ENCODE results near the gene SCAMP4. TPM values are rescaled to one million over a fixed set of nuclear protein-coding genes. Genes with fewer than 3 reads are reported as not detected.

SCAMP4 gene
- total and polyA plus RNA-seq, 9 of the 15 experiments (the other 6 are each of a cell fraction or from before 2014, with no cell fraction given), result 0.81 to 45.9 (median 12.8) TPM

DNA sequence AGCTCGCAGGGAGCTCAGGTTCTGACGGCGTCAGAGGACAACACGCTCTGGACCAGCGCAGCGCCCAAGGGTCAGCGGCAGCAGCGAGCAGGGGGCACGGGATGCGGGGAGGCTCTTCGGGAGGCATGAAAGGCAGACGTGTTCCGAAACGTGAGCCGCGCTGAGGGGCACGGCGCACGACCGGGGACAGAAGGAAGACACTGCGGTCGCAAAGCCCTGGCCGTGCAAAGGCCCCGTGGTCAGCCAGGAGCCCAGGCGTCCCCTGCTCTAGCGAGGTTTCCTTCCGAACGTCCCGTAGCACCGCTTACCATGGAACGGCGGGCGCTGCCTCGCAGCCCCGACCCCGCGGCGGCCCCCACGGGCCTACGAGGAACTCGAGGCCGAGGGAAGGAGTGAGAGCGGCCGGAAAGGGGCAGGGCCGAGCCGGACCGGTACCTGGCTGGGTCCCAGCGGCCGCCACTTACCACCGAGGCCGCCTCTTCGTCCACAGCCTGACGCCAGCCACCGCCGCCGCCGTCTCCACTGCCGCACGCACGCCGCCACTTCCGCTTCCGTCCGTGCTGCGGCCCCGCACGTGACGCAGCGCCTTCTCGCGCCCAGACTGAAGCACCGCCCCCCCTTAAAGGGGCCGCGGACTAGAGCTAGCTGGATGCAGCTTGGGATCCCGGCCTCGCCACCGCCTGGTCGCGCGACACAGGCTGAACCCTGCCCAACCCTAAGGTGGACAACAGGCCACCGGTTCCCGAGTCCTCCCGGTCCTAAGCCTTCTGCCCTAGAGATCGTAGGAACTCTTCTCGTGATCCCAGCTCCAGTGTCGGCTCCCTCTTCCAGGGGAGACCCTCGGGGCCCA, 29.3 kb upstream of the SCAMP4 start (continued):
- TF ChIP-seq, protein P1, sequence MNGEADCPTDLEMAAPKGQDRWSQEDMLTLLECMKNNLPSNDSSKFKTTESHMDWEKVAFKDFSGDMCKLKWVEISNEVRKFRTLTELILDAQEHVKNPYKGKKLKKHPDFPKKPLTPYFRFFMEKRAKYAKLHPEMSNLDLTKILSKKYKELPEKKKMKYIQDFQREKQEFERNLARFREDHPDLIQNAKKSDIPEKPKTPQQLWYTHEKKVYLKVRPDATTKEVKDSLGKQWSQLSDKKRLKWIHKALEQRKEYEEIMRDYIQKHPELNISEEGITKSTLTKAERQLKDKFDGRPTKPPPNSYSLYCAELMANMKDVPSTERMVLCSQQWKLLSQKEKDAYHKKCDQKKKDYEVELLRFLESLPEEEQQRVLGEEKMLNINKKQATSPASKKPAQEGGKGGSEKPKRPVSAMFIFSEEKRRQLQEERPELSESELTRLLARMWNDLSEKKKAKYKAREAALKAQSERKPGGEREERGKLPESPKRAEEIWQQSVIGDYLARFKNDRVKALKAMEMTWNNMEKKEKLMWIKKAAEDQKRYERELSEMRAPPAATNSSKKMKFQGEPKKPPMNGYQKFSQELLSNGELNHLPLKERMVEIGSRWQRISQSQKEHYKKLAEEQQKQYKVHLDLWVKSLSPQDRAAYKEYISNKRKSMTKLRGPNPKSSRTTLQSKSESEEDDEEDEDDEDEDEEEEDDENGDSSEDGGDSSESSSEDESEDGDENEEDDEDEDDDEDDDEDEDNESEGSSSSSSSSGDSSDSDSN (IDR thresholded peaks at IDR 0.05; ENCODE audit: borderline replicate concordance in 1 of 2, low read depth in 2 of 2, low read length in 2 of 2), result peak in 1 of 2 experiments; percentile 50; a peak in 1 of 4 replicates
- TF ChIP-seq ZNF584 (CRISPR knock-in tag; IDR thresholded peaks at IDR 0.05; ENCODE audit: low read depth) (no peak), ZNF75A (CRISPR knock-in tag; IDR thresholded peaks at IDR 0.05) (no peak), TARDBP (IDR thresholded peaks at IDR 0.05) (no peak), GABPB1 (CRISPR knock-in tag; IDR thresholded peaks at IDR 0.05) (peak; percentile 96), MEF2A (IDR thresholded peaks at IDR 0.05; ENCODE audit: control insufficient read depth, low read depth, low read length) (no peak), NUFIP1 (IDR thresholded peaks at IDR 0.05; ENCODE audit: partially characterized antibody) (no peak), ZNF384 (IDR thresholded peaks at IDR 0.05; ENCODE audit: low read depth, low read length) (no peak), ZNF551 (CRISPR knock-in tag; IDR thresholded peaks at IDR 0.05) (no peak), ZNF24 (IDR thresholded peaks at IDR 0.05) (no peak), ZNF217 (CRISPR knock-in tag; IDR thresholded peaks at IDR 0.05) (no peak), MCM3 (IDR thresholded peaks at IDR 0.05) (no peak), ZNF184 (CRISPR knock-in tag; IDR thresholded peaks at IDR 0.05) (no peak), TAF9B (IDR thresholded peaks at IDR 0.05; ENCODE audit: partially characterized antibody) (no peak), PHF21A (IDR thresholded peaks at IDR 0.05; ENCODE audit: borderline replicate concordance, low read depth) (no peak)
- TF ChIP-seq, protein P2, sequence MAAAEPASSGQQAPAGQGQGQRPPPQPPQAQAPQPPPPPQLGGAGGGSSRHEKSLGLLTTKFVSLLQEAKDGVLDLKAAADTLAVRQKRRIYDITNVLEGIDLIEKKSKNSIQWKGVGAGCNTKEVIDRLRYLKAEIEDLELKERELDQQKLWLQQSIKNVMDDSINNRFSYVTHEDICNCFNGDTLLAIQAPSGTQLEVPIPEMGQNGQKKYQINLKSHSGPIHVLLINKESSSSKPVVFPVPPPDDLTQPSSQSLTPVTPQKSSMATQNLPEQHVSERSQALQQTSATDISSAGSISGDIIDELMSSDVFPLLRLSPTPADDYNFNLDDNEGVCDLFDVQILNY (CRISPR knock-in tag; IDR thresholded peaks at IDR 0.05), result no peak
- TF ChIP-seq, protein P3, sequence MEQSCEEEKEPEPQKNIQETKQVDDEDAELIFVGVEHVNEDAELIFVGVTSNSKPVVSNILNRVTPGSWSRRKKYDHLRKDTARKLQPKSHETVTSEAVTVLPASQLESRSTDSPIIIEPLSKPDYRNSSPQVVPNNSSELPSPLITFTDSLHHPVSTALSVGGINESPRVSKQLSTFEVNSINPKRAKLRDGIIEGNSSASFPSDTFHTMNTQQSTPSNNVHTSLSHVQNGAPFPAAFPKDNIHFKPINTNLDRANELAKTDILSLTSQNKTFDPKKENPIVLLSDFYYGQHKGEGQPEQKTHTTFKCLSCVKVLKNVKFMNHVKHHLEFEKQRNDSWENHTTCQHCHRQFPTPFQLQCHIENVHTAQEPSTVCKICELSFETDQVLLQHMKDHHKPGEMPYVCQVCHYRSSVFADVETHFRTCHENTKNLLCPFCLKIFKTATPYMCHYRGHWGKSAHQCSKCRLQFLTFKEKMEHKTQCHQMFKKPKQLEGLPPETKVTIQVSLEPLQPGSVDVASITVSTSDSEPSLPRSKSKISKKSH (CRISPR knock-in tag; IDR thresholded peaks at IDR 0.05), result no peak
- TF ChIP-seq, protein P4, sequence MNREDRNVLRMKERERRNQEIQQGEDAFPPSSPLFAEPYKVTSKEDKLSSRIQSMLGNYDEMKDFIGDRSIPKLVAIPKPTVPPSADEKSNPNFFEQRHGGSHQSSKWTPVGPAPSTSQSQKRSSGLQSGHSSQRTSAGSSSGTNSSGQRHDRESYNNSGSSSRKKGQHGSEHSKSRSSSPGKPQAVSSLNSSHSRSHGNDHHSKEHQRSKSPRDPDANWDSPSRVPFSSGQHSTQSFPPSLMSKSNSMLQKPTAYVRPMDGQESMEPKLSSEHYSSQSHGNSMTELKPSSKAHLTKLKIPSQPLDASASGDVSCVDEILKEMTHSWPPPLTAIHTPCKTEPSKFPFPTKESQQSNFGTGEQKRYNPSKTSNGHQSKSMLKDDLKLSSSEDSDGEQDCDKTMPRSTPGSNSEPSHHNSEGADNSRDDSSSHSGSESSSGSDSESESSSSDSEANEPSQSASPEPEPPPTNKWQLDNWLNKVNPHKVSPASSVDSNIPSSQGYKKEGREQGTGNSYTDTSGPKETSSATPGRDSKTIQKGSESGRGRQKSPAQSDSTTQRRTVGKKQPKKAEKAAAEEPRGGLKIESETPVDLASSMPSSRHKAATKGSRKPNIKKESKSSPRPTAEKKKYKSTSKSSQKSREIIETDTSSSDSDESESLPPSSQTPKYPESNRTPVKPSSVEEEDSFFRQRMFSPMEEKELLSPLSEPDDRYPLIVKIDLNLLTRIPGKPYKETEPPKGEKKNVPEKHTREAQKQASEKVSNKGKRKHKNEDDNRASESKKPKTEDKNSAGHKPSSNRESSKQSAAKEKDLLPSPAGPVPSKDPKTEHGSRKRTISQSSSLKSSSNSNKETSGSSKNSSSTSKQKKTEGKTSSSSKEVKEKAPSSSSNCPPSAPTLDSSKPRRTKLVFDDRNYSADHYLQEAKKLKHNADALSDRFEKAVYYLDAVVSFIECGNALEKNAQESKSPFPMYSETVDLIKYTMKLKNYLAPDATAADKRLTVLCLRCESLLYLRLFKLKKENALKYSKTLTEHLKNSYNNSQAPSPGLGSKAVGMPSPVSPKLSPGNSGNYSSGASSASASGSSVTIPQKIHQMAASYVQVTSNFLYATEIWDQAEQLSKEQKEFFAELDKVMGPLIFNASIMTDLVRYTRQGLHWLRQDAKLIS (CRISPR knock-in tag; IDR thresholded peaks at IDR 0.05), result peak; percentile 83; the same call in 1 of the 2 replicates
- TF ChIP-seq, protein P5, sequence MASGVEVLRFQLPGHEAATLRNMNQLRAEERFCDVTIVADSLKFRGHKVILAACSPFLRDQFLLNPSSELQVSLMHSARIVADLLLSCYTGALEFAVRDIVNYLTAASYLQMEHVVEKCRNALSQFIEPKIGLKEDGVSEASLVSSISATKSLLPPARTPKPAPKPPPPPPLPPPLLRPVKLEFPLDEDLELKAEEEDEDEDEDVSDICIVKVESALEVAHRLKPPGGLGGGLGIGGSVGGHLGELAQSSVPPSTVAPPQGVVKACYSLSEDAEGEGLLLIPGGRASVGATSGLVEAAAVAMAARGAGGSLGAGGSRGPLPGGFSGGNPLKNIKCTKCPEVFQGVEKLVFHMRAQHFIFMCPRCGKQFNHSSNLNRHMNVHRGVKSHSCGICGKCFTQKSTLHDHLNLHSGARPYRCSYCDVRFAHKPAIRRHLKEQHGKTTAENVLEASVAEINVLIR (CRISPR knock-in tag; IDR thresholded peaks at IDR 0.05), result no peak

All from K562 (cell line).